GM08714 (cell line): ENCODE results near the gene PTP4A2.

Experiments
- H3K4me3 ChIP-seq: fragments of 200-500 bp; sonication (Bioruptor generic); 2 replicates; pipeline ENCODE4 v1.5.1; 2014; ENCODE audit warnings: mild to moderate bottlenecking, low read length, inconsistent platforms
- ZNF274 ChIP-seq: IDR thresholded peaks from 2 replicates; pipeline ENCODE4 v1.6.1; 2012; ENCODE audit warnings: mild to moderate bottlenecking, low read depth, low read length

The PTP4A2 gene

GRCh38 chr1:31859044-31859443, 79.1 kb downstream of the PTP4A2 start:
- H3K4me3 ChIP-seq: no peak overlapping the region
- no peak for TF ChIP-seq ZNF274

DNA sequence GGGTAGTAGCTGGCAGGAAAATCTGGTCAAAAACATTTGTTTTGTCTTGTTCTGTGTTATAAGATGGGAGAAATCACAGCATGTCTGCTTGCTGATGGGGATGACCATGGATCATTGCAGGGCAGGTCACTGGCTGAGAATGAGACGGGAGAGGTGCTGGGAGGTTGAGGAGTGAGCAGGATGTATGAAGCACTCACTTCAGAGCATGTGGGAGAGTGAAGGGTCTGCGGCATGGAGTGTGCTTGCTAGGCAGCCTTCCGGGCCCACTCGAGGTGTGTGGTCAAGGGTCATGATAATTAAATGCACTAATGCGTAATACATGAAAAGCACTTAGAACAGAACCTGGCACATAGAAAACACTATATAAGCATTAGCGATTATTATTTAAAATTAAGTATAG, 80.3 kb downstream of the PTP4A2 start:
- no peak overlapping the region for H3K4me3 ChIP-seq
- TF ChIP-seq ZNF274: no peak
